GM21529 (cell line): Measurements from ENCODE around the gene FNDC5.

Experiments
- ATAC-seq: cut with Tn5 transposase; IDR thresholded peaks from one replicate; pipeline ENCODE4 v1.9.1; 2021; ENCODE audit not compliant: unreplicated experiment

The FNDC5 gene

DNA sequence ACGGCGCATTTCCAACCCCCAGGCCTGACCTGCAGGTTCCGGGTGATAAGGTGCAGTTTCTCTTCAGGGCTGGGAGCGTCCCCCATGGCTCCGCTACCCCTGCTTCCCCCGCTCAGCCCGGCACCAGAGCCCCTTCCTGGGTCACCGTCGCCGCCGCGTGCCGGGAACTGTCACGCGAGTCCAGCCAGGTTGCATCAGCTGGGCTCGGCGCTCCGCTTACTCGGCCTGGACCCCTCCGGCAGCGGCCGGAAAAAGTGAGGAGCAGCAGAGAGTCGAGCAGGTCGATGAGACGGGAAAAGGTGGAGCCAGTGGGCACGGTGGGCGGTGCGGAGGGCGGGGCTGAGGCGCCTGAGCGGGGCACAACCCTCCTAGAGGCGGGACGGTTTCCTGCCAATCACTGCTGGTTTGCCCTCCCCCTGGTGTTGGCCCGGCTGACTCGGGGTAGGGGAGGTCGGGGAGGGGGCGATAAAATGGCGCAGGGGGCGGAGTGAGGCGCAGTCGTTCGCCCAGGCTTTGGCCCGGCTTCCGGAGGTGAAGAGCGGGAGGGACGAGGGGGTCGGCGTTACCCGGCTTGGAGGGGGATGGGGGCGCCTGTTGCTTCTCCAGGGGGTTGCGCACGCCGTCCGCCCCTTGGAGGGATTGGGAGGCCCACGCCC is 53.4 kb downstream of the FNDC5 start, which contains the start of the genes S100PBP and YARS1:
S100PBP (plus strand) TSS at position 495 of the 656 bp plus-strand sequence. CDS start 8,447 bp downstream, outside the sequence.
YARS1 (minus strand) TSS at position 200 of the 656 bp plus-strand sequence; CDS start at position 86, 114 bp downstream.
- peak; percentile 84 for ATAC-seq

DNA sequence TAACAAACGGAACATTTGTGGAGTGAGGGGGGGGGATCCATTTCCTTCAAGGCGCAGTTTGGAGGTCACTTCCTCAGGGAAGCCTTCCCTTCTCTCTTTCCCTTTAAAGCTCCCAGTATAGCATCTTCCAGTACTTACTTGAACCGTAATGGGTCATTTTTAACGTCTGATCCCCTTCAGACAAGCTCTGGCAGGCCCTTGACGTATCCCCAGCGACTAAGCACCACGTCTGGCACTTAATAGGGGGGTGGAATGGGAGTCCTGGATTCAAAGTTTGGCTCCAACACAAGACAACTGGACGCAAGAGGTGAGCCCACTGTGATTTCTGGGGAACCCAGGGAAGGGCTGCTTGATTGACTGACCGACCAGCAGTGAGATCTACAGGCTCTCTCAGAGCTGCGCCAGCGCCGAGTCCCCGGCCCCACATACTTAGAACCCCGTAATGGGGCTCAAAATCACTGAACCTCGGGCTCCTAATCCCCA is 54.0 kb downstream of the FNDC5 start:
- peak; percentile 6 for ATAC-seq

DNA sequence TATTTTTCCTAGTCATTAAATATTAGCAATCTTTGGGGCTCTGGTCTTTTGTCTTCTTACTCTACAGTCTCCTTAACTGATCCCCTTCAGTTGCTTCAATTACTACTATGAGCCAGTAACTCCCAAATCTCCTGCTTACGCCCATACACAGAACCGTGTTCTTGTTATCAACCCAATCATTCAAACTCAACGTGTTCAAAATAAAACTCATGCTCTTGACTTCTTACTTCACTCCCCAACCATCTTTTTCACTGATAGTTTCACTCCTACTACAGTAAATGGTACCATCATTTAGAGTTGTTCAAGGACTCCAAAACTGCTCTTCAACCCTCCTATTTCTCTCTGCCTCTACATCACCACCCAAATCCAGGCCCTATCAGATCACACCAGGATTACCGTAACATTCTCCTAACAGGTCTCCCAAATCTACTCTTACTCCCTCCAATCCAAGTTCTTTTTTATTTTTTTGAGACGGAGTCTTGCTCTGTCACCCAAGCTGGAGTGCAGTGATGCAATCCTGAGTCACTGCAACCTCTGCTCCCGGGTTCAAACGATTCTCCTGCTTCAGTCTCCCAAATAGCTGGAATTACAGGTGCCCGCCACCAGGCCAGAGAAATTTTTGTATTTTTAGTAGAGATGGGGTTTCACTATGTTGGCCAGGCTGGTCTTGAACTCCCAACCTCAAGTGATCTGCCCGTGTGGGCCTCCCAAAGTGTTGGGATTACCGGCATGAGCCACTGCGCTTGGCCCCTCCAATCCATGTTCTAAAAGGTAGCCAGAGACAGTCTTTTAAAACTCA is 56.6 kb downstream of the FNDC5 start:
- no peak for ATAC-seq
